Tibial nerve (tissue), 4 donors: ENCODE results near the gene PTPRF. TPM values are rescaled to one million over a fixed set of nuclear protein-coding genes. Genes with fewer than 3 reads are reported as not detected.

Source experiments
- DNase-seq, 2 donors: peaks; one replicate each; pipeline ENCODE4 v3.0.0-alpha.2; 2019; ENCODE audit warnings: low spot score in 2 of 2
- H3K27ac ChIP-seq, 4 donors: fragments of 200-600 bp; sonication (generic) in 3 of 4; one replicate each; pipeline ENCODE4 v1.5.1; 2017 to 2019; ENCODE audit warnings: mild to moderate bottlenecking in 1 of 4
- H3K27me3 ChIP-seq, 2 donors: fragments of 200-600 bp; sonication (generic) in 1 of 2; one replicate each; pipeline versions ENCODE4 v1.5.1 to v1.6.0; 2017 to 2019
- H3K36me3 ChIP-seq, 3 donors: fragments of 200-600 bp; sonication (generic); one replicate each; pipeline ENCODE4 v1.5.1; 2018 to 2019
- H3K4me1 ChIP-seq, 4 donors: fragments of 200-600 bp; sonication (generic) in 3 of 4; one replicate each; pipeline ENCODE4 v1.5.1; 2017 to 2019
- H3K4me3 ChIP-seq, 4 donors: fragments of 200-600 bp; sonication (generic) in 3 of 4; one replicate each; pipeline ENCODE4 v1.5.1; 2017 to 2019; ENCODE audit warnings: mild to moderate bottlenecking in 1 of 4, moderate library complexity in 1 of 4
- H3K9me3 ChIP-seq, 4 donors: fragments of 200-600 bp; sonication (generic) in 3 of 4; one replicate each; pipeline ENCODE4 v1.5.1; 2017 to 2019
- EP300 ChIP-seq, 2 donors: sonication (generic); formaldehyde crosslinking; IDR thresholded peaks; one replicate each; pipeline ENCODE4 v1.6.1; 2017; ENCODE audit warnings: antibody characterized with exemption in 2 of 2, mild to moderate bottlenecking in 1 of 2
- POLR2A ChIP-seq, 2 donors: fragments of 450-650 bp; IDR thresholded peaks; one replicate each; pipeline ENCODE4 v1.6.1; 2017; ENCODE audit warnings: antibody characterized with exemption in 2 of 2, mild to moderate bottlenecking in 2 of 2, moderate library complexity in 2 of 2
- WGBS, 2 donors: methylation state at CpG; one replicate each; pipeline ENCODE4 v1.1.5; 2018; 5-methylcytosine and 5-hydroxymethylcytosine counted together
- total RNA-seq, 4 donors: library from RNA; depleted of rRNA; stranded (reverse); fragments of >200 nt; gene quantifications; one replicate each; pipeline ENCODE4 v1.1.0, GENCODE V29; 2016
- TF ChIP-seq, protein P1 (sequence below), 5 experiments: fragments of 200-600 bp in 3 of 5; fragments of 450-650 bp in 2 of 5; sonication (generic) in 3 of 5; IDR thresholded peaks; one replicate each; pipeline ENCODE4 v1.5.1; 2016 to 2019; ENCODE audit warnings: antibody characterized with exemption in 5 of 5, mild to moderate bottlenecking in 3 of 5, moderate library complexity in 2 of 5

PTPRF gene
- total RNA-seq, 4 donors from 2014 or later: 72.0 to 112 (median 92.5) TPM

DNA sequence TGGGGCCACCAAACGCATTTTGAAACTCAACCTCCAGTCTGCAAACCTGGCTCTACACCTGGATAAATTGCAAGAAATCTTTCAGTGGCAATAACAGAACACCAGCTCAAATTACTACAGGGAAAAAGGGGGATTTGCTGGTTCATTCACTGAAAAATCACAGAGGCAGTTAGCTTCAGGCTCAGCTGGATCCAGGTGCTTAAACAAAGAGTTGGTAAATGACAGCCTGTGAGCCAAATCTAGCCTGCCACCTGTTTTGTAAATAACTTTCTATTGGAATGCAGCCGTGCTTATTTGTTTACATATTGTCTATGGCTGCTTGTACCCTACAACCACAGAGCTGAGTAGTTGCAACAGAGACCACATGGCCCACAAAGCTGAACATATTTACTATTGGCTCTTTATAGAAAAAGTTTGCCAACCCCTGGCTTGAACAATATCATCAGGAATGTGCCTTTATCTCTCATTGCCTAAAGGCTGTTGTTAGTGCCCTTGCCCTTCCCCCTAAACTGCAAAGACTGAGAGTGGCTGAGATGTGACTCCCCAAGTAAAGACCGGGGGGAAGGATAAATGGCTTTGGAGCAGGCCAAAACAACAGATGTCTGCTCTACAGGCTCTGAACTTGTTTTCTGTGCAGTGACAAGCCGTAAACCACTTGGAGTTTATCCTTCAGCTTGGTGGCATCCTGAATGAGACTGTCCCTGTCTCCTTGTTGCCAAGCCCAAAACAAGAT, 21.5 kb upstream of the PTPRF start:
- WGBS, 2 donors: 68 to 71% methylated on average over 4 of the region's 4 CpGs
- TF ChIP-seq POLR2A (IDR thresholded peaks at IDR 0.05) (no peak), EP300 (IDR thresholded peaks at IDR 0.05) (no peak)
- TF ChIP-seq, protein P1, sequence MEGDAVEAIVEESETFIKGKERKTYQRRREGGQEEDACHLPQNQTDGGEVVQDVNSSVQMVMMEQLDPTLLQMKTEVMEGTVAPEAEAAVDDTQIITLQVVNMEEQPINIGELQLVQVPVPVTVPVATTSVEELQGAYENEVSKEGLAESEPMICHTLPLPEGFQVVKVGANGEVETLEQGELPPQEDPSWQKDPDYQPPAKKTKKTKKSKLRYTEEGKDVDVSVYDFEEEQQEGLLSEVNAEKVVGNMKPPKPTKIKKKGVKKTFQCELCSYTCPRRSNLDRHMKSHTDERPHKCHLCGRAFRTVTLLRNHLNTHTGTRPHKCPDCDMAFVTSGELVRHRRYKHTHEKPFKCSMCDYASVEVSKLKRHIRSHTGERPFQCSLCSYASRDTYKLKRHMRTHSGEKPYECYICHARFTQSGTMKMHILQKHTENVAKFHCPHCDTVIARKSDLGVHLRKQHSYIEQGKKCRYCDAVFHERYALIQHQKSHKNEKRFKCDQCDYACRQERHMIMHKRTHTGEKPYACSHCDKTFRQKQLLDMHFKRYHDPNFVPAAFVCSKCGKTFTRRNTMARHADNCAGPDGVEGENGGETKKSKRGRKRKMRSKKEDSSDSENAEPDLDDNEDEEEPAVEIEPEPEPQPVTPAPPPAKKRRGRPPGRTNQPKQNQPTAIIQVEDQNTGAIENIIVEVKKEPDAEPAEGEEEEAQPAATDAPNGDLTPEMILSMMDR (IDR thresholded peaks at IDR 0.05): no peak
- no peak for DNase-seq
- Histone ChIP-seq H3K27me3 (no peaks in the 10 kb centered on the region), H3K36me3 (no peaks in the 10 kb centered on the region), H3K4me3 (no peak overlapping the region), H3K9me3 (no peaks in the 10 kb centered on the region), H3K4me1 (no peaks in the 10 kb centered on the region), H3K27ac (no peak overlapping the region)

DNA sequence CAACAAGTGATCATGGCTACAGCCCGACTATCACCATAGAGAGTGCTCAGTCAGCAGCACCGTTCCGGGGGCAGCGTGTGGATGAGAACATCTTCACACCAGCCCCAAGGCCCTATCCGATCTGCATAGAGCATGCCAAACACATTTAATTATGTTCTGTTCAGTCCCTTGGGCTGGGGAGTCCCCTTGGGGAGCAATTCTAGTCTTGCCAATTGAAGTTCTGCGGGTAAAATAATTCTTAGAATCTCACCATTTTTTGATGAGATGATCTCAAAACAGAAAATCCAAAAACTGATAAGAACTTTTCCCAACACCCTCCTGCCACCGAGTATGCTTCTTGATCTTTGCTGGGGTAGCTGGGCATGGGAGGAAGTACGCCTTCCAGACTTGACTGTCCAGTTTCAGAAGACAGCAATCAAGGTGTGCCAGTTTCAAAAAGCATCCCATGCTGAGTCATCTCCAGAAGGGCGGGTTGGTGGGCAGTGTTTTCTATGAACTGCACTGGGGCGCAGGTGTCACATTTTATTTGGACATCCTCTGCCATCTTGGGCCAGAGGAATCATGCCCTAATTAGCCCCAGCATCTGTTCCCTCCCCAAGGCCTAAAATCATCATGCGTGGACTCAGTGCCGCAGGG, 20.8 kb upstream of the PTPRF start:
- TF ChIP-seq POLR2A (IDR thresholded peaks at IDR 0.05) (no peak), EP300 (IDR thresholded peaks at IDR 0.05) (no peak)
- TF ChIP-seq, protein P1 (IDR thresholded peaks at IDR 0.05): no peak
- no peaks in the 10 kb centered on the region for H3K4me1 ChIP-seq
- no peak overlapping the region for H3K4me3 ChIP-seq
- no peaks in the 10 kb centered on the region for H3K36me3 ChIP-seq
- no peak for DNase-seq
- H3K27me3 ChIP-seq: no peaks in the 10 kb centered on the region
- 77 to 83% methylated on average over 12 of the region's 12 CpGs for WGBS, 2 donors
- H3K27ac ChIP-seq: no peak overlapping the region
- no peaks in the 10 kb centered on the region for H3K9me3 ChIP-seq

DNA sequence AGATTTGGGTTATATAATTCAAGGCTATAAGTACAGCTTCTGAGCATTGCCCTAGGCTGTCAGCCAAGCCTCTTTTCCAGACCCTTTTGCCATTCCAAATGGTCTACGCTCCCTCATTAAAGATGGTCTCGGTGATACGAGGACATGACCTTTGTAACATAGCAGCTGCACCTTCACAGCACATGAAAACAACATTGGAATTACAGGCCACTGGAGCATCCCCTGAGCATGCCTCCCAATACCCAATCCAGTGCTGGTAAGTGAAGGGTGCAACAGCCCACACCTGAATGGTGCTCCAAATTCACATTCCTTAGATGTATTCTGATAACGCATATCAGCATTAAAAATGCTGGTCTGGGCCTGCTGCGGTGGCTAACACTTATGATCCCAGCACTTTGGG, 20.1 kb upstream of the PTPRF start:
- Histone ChIP-seq H3K9me3 (no peaks in the 10 kb centered on the region), H3K36me3 (no peaks in the 10 kb centered on the region), H3K27ac (no peak overlapping the region), H3K27me3 (no peaks in the 10 kb centered on the region), H3K4me1 (no peaks in the 10 kb centered on the region), H3K4me3 (no peak overlapping the region)
- TF ChIP-seq, protein P1 (IDR thresholded peaks at IDR 0.05): no peak
- TF ChIP-seq POLR2A (IDR thresholded peaks at IDR 0.05): no peak
- TF ChIP-seq EP300 (IDR thresholded peaks at IDR 0.05): no peak
- no peak for DNase-seq
- WGBS, 2 donors: 88 to 94% methylated on average over 5 of the region's 5 CpGs

DNA sequence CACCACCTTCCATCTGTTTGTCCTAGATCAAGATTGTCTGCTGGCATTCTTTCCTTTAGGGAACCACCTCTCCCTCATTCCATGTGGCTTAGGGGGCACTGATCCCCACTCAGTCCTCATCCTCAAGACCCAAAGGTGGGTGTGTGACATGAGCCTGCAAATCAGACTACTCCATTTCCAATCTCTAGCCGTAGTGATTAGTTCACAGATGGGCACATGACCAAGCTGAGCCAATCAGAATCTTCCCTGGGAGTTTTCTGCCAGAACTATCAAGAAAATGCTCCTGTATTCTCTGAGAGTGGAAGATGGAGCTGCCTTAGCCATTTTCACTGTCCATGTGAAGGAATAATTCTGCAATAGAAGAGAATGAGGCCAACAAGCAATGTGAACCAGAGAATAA, 19.3 kb upstream of the PTPRF start:
- no peaks in the 10 kb centered on the region for H3K27me3 ChIP-seq
- no peak overlapping the region for H3K27ac ChIP-seq
- H3K9me3 ChIP-seq: no peaks in the 10 kb centered on the region
- no peak for DNase-seq
- no peak overlapping the region for H3K4me3 ChIP-seq
- no peak for TF ChIP-seq POLR2A (IDR thresholded peaks at IDR 0.05)
- TF ChIP-seq EP300 (IDR thresholded peaks at IDR 0.05): no peak
- TF ChIP-seq, protein P1 (IDR thresholded peaks at IDR 0.05): no peak
- WGBS, 2 donors: 84 to 93% methylated on average over 1 of the region's 1 CpG
- no peaks in the 10 kb centered on the region for H3K4me1 ChIP-seq
- no peaks in the 10 kb centered on the region for H3K36me3 ChIP-seq

DNA sequence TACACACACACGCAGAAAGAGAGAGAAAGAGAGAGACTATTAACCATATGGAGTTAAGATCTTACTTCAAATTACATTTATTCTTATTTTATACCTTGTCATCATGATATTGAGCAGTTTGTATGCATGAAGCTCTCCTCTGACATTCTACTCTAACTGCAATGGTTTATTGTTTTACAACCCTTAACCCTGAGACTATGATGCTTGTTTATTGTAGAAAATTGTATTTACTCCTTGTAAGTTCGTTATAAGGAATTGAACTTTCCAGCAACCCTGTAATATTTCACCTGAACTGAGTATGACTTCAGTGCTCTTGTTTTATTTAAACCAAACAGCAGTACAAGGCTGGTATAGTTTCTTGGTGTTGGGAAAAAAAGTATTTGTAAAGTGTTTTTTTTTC, 18.6 kb upstream of the PTPRF start:
- Histone ChIP-seq H3K4me1 (no peaks in the 10 kb centered on the region), H3K9me3 (no peaks in the 10 kb centered on the region), H3K36me3 (no peaks in the 10 kb centered on the region), H3K27ac (no peak overlapping the region), H3K27me3 (peaks cover 0 to under 1% of the 10 kb centered on the region in 2 donors), H3K4me3 (no peak overlapping the region)
- 78 to 79% methylated on average over 2 of the region's 2 CpGs for WGBS, 2 donors
- DNase-seq: no peak
- TF ChIP-seq, protein P1 (IDR thresholded peaks at IDR 0.05): no peak
- TF ChIP-seq EP300 (IDR thresholded peaks at IDR 0.05): no peak
- no peak for TF ChIP-seq POLR2A (IDR thresholded peaks at IDR 0.05)
